Esophagus muscularis mucosa (tissue), 3 donors: Measurements from ENCODE around the gene F9.

Experiments used
- CTCF ChIP-seq, 3 experiments: fragments of 200-600 bp in 2 of 3; fragments of 450-650 bp in 1 of 3; sonication (generic) in 2 of 3; IDR thresholded peaks; one replicate each; pipeline ENCODE4 v1.5.1; 2017 to 2019; ENCODE audit warnings: antibody characterized with exemption in 3 of 3, mild to moderate bottlenecking in 2 of 3, moderate library complexity in 1 of 3
- POLR2A ChIP-seq: fragments of 450-650 bp; IDR thresholded peaks from one replicate; pipeline ENCODE4 v1.6.1; 2017; ENCODE audit warnings: antibody characterized with exemption, moderate library complexity, mild to moderate bottlenecking, low read depth
- POLR2AphosphoS5 ChIP-seq, 2 donors: sonication (generic); formaldehyde crosslinking; IDR thresholded peaks; one replicate each; pipeline ENCODE4 v1.6.1; 2017; ENCODE audit warnings: antibody characterized with exemption in 2 of 2

GRCh38 chrX:139559383-139560042, 29.0 kb downstream of the F9 start:
- TF ChIP-seq CTCF (IDR thresholded peaks at IDR 0.05) (peak; percentile 28 to 44 (median 34)), POLR2A (no peak), POLR2AphosphoS5 (IDR thresholded peaks at IDR 0.05) (no peak)
